ENCODE measurements around the gene ADRA2C.

- no peak for TF ChIP-seq CTCF (IDR thresholded peaks at IDR 0.05)
- no peak for TF ChIP-seq POLR2A (IDR thresholded peaks at IDR 0.05)
Observed at GRCh38 chr4:3739577-3739976, 26.6 kb upstream of the ADRA2C start.

All from lower leg skin (tissue), 3 donors.